H1 (cell line): ENCODE data around the gene TPBGL. TPM values are rescaled to one million over a fixed set of nuclear protein-coding genes. Genes with fewer than 3 reads are reported as not detected.

Experiments
- CTCF ChIA-PET: fragments of 300-600 bp; sonication (Branson Sonifier 250); formaldehyde crosslinking; loops from one replicate; lab custom pipeline; 2021; ENCODE audit not compliant: partially characterized antibody; lab: Charles Lee
- POLR2A ChIA-PET: fragments of 300-600 bp; sonication (Branson Sonifier 250); formaldehyde crosslinking; loops from one replicate; lab custom pipeline; 2021; ENCODE audit warnings: inconsistent platforms; ENCODE audit not compliant: partially characterized antibody; lab: Charles Lee
- DNase-seq, 2 experiments: peaks; one replicate each; pipeline versions ENCODE4 v3.0.0 to v3.0.0-alpha.2; 2010 to 2022; ENCODE audit warnings: low spot score in 2 of 2, low read depth in 1 of 2, mixed read lengths in 1 of 2
- FAIRE-seq: peaks from 2 replicates; lab custom pipeline; 2011; peaks lifted over from hg19 to GRCh38; lab: Jason Lieb, UNC
- H2AFZ ChIP-seq: 2 replicates; pipeline ENCODE4 v1.8.1; 2012; ENCODE audit warnings: low read length, inconsistent platforms
- H2AK5ac ChIP-seq: 2 replicates; pipeline ENCODE4 v1.6.1; 2013; ENCODE audit warnings: low read depth, low read length
- H2BK120ac ChIP-seq: replicated peaks from 2 replicates; pipeline ENCODE3; 2013; ENCODE audit warnings: low read depth, low read length, inconsistent platforms
- H2BK12ac ChIP-seq: 2 replicates; pipeline ENCODE4 v1.6.1; 2013; ENCODE audit warnings: low read depth, low read length
- H2BK15ac ChIP-seq: 2 replicates; pipeline ENCODE4 v1.6.1; 2013; ENCODE audit warnings: low read length
- H2BK20ac ChIP-seq: 2 replicates; pipeline ENCODE4 v1.6.1; 2013; ENCODE audit warnings: low read length
- H2BK5ac ChIP-seq: 2 replicates; pipeline ENCODE4 v1.6.1; 2013; ENCODE audit warnings: low read depth, low read length
- H3K14ac ChIP-seq: 2 replicates; pipeline ENCODE4 v1.6.1; 2013; ENCODE audit warnings: inconsistent platforms; ENCODE audit not compliant: insufficient read length
- H3K18ac ChIP-seq: 2 replicates; pipeline ENCODE4 v1.6.1; 2013; ENCODE audit warnings: low read length; ENCODE audit errors: extremely low read depth
- H3K23ac ChIP-seq: 2 replicates; pipeline ENCODE4 v1.6.1; 2013; ENCODE audit warnings: inconsistent platforms; ENCODE audit not compliant: insufficient read length
- H3K23me2 ChIP-seq: 2 replicates; pipeline ENCODE4 v1.6.1; 2013; ENCODE audit warnings: low read depth, low read length
- H3K27ac ChIP-seq: 2 replicates; pipeline ENCODE4 v1.6.1; 2011; ENCODE audit warnings: low read depth, low read length, inconsistent platforms
- H3K27me3 ChIP-seq, 4 experiments: replicated peaks in 1 of 4; 1 replicate in 1 of 4; 2 replicates in 3 of 4; pipeline versions ENCODE4 v1.6.1 to v1.8.1; 2011 to 2013; ENCODE audit warnings: low read length in 3 of 4, mild to moderate bottlenecking in 3 of 4, inconsistent platforms in 2 of 4, mixed read lengths in 2 of 4, moderate library complexity in 1 of 4; ENCODE audit not compliant: control insufficient read depth in 3 of 4, insufficient read depth in 3 of 4; ENCODE audit errors: extremely low read depth in 1 of 4
- H3K36me3 ChIP-seq, 4 experiments: 2 replicates each; pipeline versions ENCODE4 v1.6.1 to v1.8.1; 2011 to 2013; ENCODE audit warnings: mild to moderate bottlenecking in 4 of 4, low read length in 3 of 4, moderate library complexity in 2 of 4, control low read depth in 1 of 4, inconsistent platforms in 1 of 4; ENCODE audit not compliant: insufficient read depth in 4 of 4, control insufficient read depth in 2 of 4
- H3K4ac ChIP-seq: replicated peaks from 2 replicates; pipeline ENCODE3; 2013; ENCODE audit warnings: low read length, low read depth, mixed read lengths, inconsistent platforms; ENCODE audit not compliant: insufficient read length
- H3K4me1 ChIP-seq, 4 experiments: replicated peaks in 1 of 4; 1 replicate in 1 of 4; 2 replicates in 3 of 4; pipeline versions ENCODE4 v1.6.1 to v1.8.1; 2011 to 2013; ENCODE audit warnings: low read length in 3 of 4, inconsistent platforms in 2 of 4, mixed read lengths in 1 of 4; ENCODE audit not compliant: insufficient read depth in 4 of 4, control insufficient read depth in 3 of 4
- H3K4me2 ChIP-seq, 2 experiments: 2 replicates each; pipeline versions ENCODE4 v1.6.1 to v1.8.1; 2011 to 2013; ENCODE audit warnings: low read depth in 2 of 2, low read length in 2 of 2, control low read depth in 1 of 2, inconsistent platforms in 1 of 2, mild to moderate bottlenecking in 1 of 2; ENCODE audit not compliant: insufficient read depth in 1 of 2
- H3K4me3 ChIP-seq, 4 experiments: fragments of 200-600, 300-600 bp in 1 of 4; sonication (generic), shearing (Covaris generic), sonication (Bioruptor Twin) in 1 of 4; 2 replicates each; pipeline versions ENCODE4 v1.5.1 to v1.8.1; 2011 to 2016; ENCODE audit warnings: low read length in 4 of 4, low read depth in 3 of 4, control low read depth in 2 of 4, inconsistent platforms in 2 of 4, mild to moderate bottlenecking in 2 of 4, mixed read lengths in 1 of 4, moderate library complexity in 1 of 4; ENCODE audit not compliant: insufficient read depth in 2 of 4; ENCODE audit errors: extremely low read depth in 1 of 4
- H3K56ac ChIP-seq: replicated peaks from 2 replicates; pipeline ENCODE3; 2013; ENCODE audit warnings: low read depth, mild to moderate bottlenecking, mixed read lengths, low read length, inconsistent platforms; ENCODE audit not compliant: insufficient read length
- H3K79me1 ChIP-seq: 2 replicates; pipeline ENCODE4 v1.6.1; 2013; ENCODE audit warnings: low read depth, low read length, control low read depth
- H3K79me2 ChIP-seq, 2 experiments: 2 replicates each; pipeline versions ENCODE4 v1.6.1 to v1.8.1; 2012 to 2013; ENCODE audit warnings: low read length in 2 of 2, mild to moderate bottlenecking in 2 of 2, inconsistent platforms in 1 of 2; ENCODE audit not compliant: insufficient read depth in 2 of 2, control insufficient read depth in 1 of 2
- H3K9ac ChIP-seq, 4 experiments: replicated peaks in 1 of 4; 1 replicate in 1 of 4; 2 replicates in 3 of 4; pipeline versions ENCODE4 v1.6.1 to v1.8.1; 2011 to 2013; ENCODE audit warnings: low read depth in 3 of 4, low read length in 3 of 4, control low read depth in 2 of 4, mild to moderate bottlenecking in 2 of 4, moderate library complexity in 2 of 4, inconsistent platforms in 1 of 4; ENCODE audit errors: extremely low read depth in 1 of 4
- H3K9me3 ChIP-seq, 2 experiments: 2 replicates each; pipeline versions ENCODE4 v1.6.1 to v1.8.1; 2012 to 2013; ENCODE audit warnings: mild to moderate bottlenecking in 2 of 2, moderate library complexity in 2 of 2, control low read depth in 1 of 2, inconsistent platforms in 1 of 2, low read depth in 1 of 2, low read length in 1 of 2, mixed read lengths in 1 of 2; ENCODE audit not compliant: insufficient read depth in 2 of 2
- H4K20me1 ChIP-seq, 2 experiments: replicated peaks in 1 of 2; 2 replicates each; pipeline versions ENCODE3 to v1.8.1; 2011 to 2013; ENCODE audit warnings: inconsistent platforms in 2 of 2, low read length in 2 of 2, mild to moderate bottlenecking in 1 of 2; ENCODE audit not compliant: insufficient read depth in 2 of 2, control insufficient read depth in 1 of 2
- H4K5ac ChIP-seq: 2 replicates; pipeline ENCODE4 v1.6.1; 2013; ENCODE audit warnings: low read length, low read depth, mixed read lengths, inconsistent platforms; ENCODE audit not compliant: insufficient read length
- H4K8ac ChIP-seq: 2 replicates; pipeline ENCODE4 v1.8.0; 2013; ENCODE audit warnings: mild to moderate bottlenecking, moderate library complexity, low read length, inconsistent platforms; ENCODE audit not compliant: insufficient read depth; ENCODE audit errors: extremely low read depth
- H4K91ac ChIP-seq: replicated peaks from 2 replicates; pipeline ENCODE3; 2013; ENCODE audit warnings: low read length, mixed read lengths, inconsistent platforms; ENCODE audit not compliant: insufficient read length
- NANOG ChIP-seq: IDR thresholded peaks from 2 replicates; pipeline ENCODE4 v1.6.1; 2011; ENCODE audit warnings: low read length, low read depth, mild to moderate bottlenecking, inconsistent platforms; ENCODE audit not compliant: insufficient read depth, poor library complexity, severe bottlenecking
- TEAD4 ChIP-seq: IDR thresholded peaks from 2 replicates; pipeline ENCODE4 v1.6.1; 2012; ENCODE audit warnings: low read depth, low read length, inconsistent platforms, mixed read lengths
- WGBS, 2 experiments: shearing (Covaris generic) in 1 of 2; methylation state at CpG; one replicate each; pipeline versions ENCODE4 v1.1.6 to v1.1.7; 2013 to 2015; ENCODE audit warnings: low lambda C conversion rate in 2 of 2, mixed read lengths in 2 of 2, inconsistent platforms in 1 of 2, low coverage in 1 of 2, missing lambda C conversion rate in 1 of 2; ENCODE audit not compliant: insufficient replicate concordance in 2 of 2, insufficient coverage in 1 of 2, insufficient read length in 1 of 2; ENCODE audit errors: extremely low coverage in 1 of 2, missing lambda C conversion rate in 1 of 2; 5-methylcytosine and 5-hydroxymethylcytosine counted together
- polyA plus RNA-seq, 7 experiments: library from polyadenylated mRNA; depleted of rRNA in 3 of 7; stranded (reverse) in 5 of 7; unstranded in 2 of 7; fragments of >200 nt in 5 of 7; fragments of 200-250 nt in 2 of 7; gene quantifications; 1 replicate in 5 of 7; 2 replicates in 1 of 7; 4 replicates in 1 of 7; pipeline versions ENCODE4 v1.2.1 to v1.2.3, GENCODE V29; 2011 to 2013; ENCODE audit warnings: missing spikeins in 2 of 7, mixed read lengths in 2 of 7
- total RNA-seq: library from RNA; stranded (reverse); fragmentation: NEBNext Ultra II Directional; extraction: Animal tissue kit (Norgen Biotek cat#: 25700); gene quantifications from 2 replicates; pipeline ENCODE4 v1.2.1, GENCODE V29; 2021

The TPBGL gene
- total and polyA plus RNA-seq, 2 of the 8 experiments (the other 6 are each of a cell fraction or from before 2014, with no cell fraction given), result 0.26 to 0.37 TPM

- H3K79me1 ChIP-seq, result no peaks in the 10 kb centered on the region
- 79% methylated on average over 3 of the region's 6 CpGs; no CpG with 5 or more reads in 1 of the 2 experiments for WGBS, 2 experiments
- H3K4me1 ChIP-seq, result peaks cover 0 to 4% (median under 1%) of the 10 kb centered on the region in 4 experiments; a peak in 1 of 7 replicates
- no peaks in the 10 kb centered on the region for H3K9me3 ChIP-seq
- no peak overlapping the region for H4K91ac ChIP-seq
- ChIA-PET CTCF (interaction anchor here (0.7 to 7.4 kb wide), 7 partner anchors 10 to 186 kb away, joined by 3 to 45 read pairs (median 3); no protein-coding TSS in a partner anchor), POLR2A (interaction anchor here (1.8 kb wide), 1 partner anchor 135 kb away, joined by 4 read pairs; no protein-coding TSS in a partner anchor)
- no peaks in the 10 kb centered on the region for H4K20me1 ChIP-seq
- DNase-seq (no peak), FAIRE-seq (no peak)
- H3K23ac ChIP-seq, result no peak overlapping the region
- no peak overlapping the region for H2BK5ac ChIP-seq
- H4K5ac ChIP-seq, result no peak overlapping the region
- H3K56ac ChIP-seq, result no peak overlapping the region
- no peak overlapping the region for H3K9ac ChIP-seq
- no peaks in the 10 kb centered on the region for H3K27me3 ChIP-seq
- no peak overlapping the region for H2BK120ac ChIP-seq
- no peak overlapping the region for H3K27ac ChIP-seq
- no peak overlapping the region for H3K4me3 ChIP-seq
- no peak overlapping the region for H2BK20ac ChIP-seq
- H3K23me2 ChIP-seq, result no peaks in the 10 kb centered on the region
- no peak overlapping the region for H3K4me2 ChIP-seq
- no peaks in the 10 kb centered on the region for H3K79me2 ChIP-seq
- TF ChIP-seq TEAD4 (no peak), NANOG (no peak)
- H3K14ac ChIP-seq, result no peak overlapping the region
- H4K8ac ChIP-seq, result no peak overlapping the region
- H3K18ac ChIP-seq, result no peak overlapping the region
- no peak overlapping the region for H2AFZ ChIP-seq
- no peak overlapping the region for H2BK15ac ChIP-seq
- no peak overlapping the region for H3K4ac ChIP-seq
- H2BK12ac ChIP-seq, result no peak overlapping the region
- H2AK5ac ChIP-seq, result no peak overlapping the region
- H3K36me3 ChIP-seq, result no peaks in the 10 kb centered on the region
Measured at GRCh38 chr11:75264971-75265370, 24.4 kb downstream of the TPBGL start.
